Measurements from ENCODE around the gene WIPF2. TPM values are rescaled to one million over a fixed set of nuclear protein-coding genes. Genes with fewer than 3 reads are reported as not detected.

The WIPF2 gene
- total RNA-seq, 2 donors from 2014 or later = 5.0 to 8.5 TPM

- no peak for DNase-seq (ENCODE audit: low spot score)
- Histone ChIP-seq H3K27ac (no peak overlapping the region), H3K27me3 (no peaks in the 10 kb centered on the region)
These were observed 32.5 kb downstream of the WIPF2 start for GRCh38 chr17:40251576-40251975.

GRCh38 chr17:40253565-40253964, 34.5 kb downstream of the WIPF2 start:
- TF ChIP-seq, protein P1, sequence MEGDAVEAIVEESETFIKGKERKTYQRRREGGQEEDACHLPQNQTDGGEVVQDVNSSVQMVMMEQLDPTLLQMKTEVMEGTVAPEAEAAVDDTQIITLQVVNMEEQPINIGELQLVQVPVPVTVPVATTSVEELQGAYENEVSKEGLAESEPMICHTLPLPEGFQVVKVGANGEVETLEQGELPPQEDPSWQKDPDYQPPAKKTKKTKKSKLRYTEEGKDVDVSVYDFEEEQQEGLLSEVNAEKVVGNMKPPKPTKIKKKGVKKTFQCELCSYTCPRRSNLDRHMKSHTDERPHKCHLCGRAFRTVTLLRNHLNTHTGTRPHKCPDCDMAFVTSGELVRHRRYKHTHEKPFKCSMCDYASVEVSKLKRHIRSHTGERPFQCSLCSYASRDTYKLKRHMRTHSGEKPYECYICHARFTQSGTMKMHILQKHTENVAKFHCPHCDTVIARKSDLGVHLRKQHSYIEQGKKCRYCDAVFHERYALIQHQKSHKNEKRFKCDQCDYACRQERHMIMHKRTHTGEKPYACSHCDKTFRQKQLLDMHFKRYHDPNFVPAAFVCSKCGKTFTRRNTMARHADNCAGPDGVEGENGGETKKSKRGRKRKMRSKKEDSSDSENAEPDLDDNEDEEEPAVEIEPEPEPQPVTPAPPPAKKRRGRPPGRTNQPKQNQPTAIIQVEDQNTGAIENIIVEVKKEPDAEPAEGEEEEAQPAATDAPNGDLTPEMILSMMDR (IDR thresholded peaks at IDR 0.05) = no peak
- DNase-seq (ENCODE audit: low spot score) = no peak

More at GRCh38 chr17:40251576-40251975, 32.5 kb downstream of the WIPF2 start:
- H3K9me3 ChIP-seq = no peaks in the 10 kb centered on the region
- H3K4me3 ChIP-seq = no peak overlapping the region
- peaks cover 4% of the 10 kb centered on the region for H3K36me3 ChIP-seq
- peaks cover 0 to 24% of the 10 kb centered on the region in 2 donors for H3K4me1 ChIP-seq
- TF ChIP-seq, protein P1 (IDR thresholded peaks at IDR 0.05) = no peak

GRCh38 chr17:40259505-40259904, 40.4 kb downstream of the WIPF2 start:
- DNase-seq (ENCODE audit: low spot score) = no peak
- Histone ChIP-seq H3K27me3 (no peaks in the 10 kb centered on the region), H3K36me3 (peaks cover 63% of the 10 kb centered on the region), H3K4me1 (no peaks in the 10 kb centered on the region), H3K27ac (no peak overlapping the region), H3K4me3 (no peak overlapping the region), H3K9me3 (no peaks in the 10 kb centered on the region)
- TF ChIP-seq, protein P1 (IDR thresholded peaks at IDR 0.05) = no peak

More at GRCh38 chr17:40253565-40253964, 34.5 kb downstream of the WIPF2 start:
- H3K4me1 ChIP-seq = peaks cover 0 to 19% of the 10 kb centered on the region in 2 donors
- H3K27me3 ChIP-seq = no peaks in the 10 kb centered on the region
- H3K9me3 ChIP-seq = no peaks in the 10 kb centered on the region
- H3K27ac ChIP-seq = no peak overlapping the region
- H3K36me3 ChIP-seq = peaks cover 23% of the 10 kb centered on the region
- H3K4me3 ChIP-seq = no peak overlapping the region

GRCh38 chr17:40260528-40260927, 41.4 kb downstream of the WIPF2 start:
- Histone ChIP-seq H3K36me3 (peaks cover 73% of the 10 kb centered on the region), H3K9me3 (no peaks in the 10 kb centered on the region), H3K4me3 (no peak overlapping the region), H3K27ac (no peak overlapping the region), H3K27me3 (no peaks in the 10 kb centered on the region), H3K4me1 (no peaks in the 10 kb centered on the region)
- TF ChIP-seq, protein P1 (IDR thresholded peaks at IDR 0.05) = no peak
- no peak for DNase-seq (ENCODE audit: low spot score)

DNA sequence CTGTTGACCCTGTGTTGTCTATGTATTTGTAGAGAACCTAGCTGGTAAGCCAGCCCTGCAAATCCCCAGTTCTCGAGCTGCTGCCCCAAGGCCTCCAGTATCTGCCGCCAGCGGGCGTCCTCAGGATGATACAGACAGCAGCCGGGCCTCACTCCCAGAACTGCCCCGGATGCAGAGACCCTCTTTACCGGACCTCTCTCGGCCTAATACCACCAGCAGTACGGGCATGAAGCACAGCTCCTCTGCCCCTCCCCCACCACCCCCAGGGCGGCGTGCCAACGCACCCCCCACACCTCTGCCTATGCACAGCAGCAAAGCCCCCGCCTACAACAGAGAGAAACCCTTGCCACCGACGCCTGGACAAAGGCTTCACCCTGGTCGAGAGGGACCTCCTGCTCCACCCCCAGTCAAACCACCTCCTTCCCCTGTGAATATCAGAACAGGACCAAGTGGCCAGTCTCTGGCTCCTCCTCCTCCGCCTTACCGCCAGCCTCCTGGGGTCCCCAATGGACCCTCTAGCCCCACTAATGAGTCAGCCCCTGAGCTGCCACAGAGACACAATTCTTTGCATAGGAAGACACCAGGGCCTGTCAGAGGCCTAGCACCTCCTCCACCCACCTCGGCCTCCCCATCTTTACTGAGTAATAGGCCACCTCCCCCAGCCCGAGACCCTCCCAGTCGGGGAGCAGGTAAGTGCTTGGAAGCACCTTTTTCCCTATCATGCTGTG, 45.5 kb downstream of the WIPF2 start:
- H3K36me3 ChIP-seq = peaks cover 71% of the 10 kb centered on the region
- TF ChIP-seq, protein P1 (IDR thresholded peaks at IDR 0.05) = no peak

More for the DNA sequence above, 45.5 kb downstream of the WIPF2 start:
- H3K27me3 ChIP-seq = no peaks in the 10 kb centered on the region
- no peak overlapping the region for H3K27ac ChIP-seq
- H3K9me3 ChIP-seq = no peaks in the 10 kb centered on the region
- H3K4me3 ChIP-seq = no peak overlapping the region
- no peaks in the 10 kb centered on the region for H3K4me1 ChIP-seq
- no peak for DNase-seq (ENCODE audit: low spot score)
